Upper lobe of left lung (tissue), 4 donors: ENCODE data around the gene NLRP1.

Experiments used
- EP300 ChIP-seq, 4 donors: sonication (generic); formaldehyde crosslinking; IDR thresholded peaks; one replicate each; pipeline ENCODE4 v1.5.1; 2017; ENCODE audit warnings: antibody characterized with exemption in 4 of 4, control low read depth in 2 of 4
- POLR2A ChIP-seq, 4 donors: fragments of 450-650 bp; IDR thresholded peaks; one replicate each; pipeline ENCODE4 v1.5.1; 2016 to 2017; ENCODE audit warnings: antibody characterized with exemption in 4 of 4, mild to moderate bottlenecking in 2 of 4
- POLR2AphosphoS5 ChIP-seq, 2 donors: sonication (generic); formaldehyde crosslinking; IDR thresholded peaks; one replicate each; pipeline ENCODE4 v1.5.1; 2017; ENCODE audit warnings: antibody characterized with exemption in 2 of 2
- TF ChIP-seq, protein P1 (sequence below), 6 experiments: fragments of 450-650 bp in 4 of 6; fragments of 200-600 bp in 2 of 6; sonication (generic) in 2 of 6; IDR thresholded peaks; one replicate each; pipeline ENCODE4 v1.5.1; 2016 to 2019; ENCODE audit warnings: antibody characterized with exemption in 6 of 6

DNA sequence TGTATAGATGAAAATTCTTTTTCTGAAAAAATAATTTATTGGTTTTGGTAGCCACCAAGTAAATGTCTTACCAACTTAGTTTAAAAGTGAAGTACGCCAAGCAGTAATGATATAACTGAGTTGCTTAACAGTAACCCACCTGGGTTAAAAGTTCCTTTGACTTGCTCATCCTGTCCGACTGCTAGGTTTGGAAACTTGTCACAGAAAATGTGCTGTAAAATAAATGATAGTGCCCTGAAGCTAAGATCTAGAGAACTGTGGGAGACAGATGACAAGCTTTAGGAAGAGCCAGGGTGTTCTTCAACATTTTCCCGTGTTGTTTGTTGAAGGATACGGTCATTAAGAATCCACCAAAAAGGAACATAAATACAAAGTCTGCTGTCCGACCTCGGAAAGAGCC, 103.3 kb downstream of the NLRP1 start:
- TF ChIP-seq, protein P1, sequence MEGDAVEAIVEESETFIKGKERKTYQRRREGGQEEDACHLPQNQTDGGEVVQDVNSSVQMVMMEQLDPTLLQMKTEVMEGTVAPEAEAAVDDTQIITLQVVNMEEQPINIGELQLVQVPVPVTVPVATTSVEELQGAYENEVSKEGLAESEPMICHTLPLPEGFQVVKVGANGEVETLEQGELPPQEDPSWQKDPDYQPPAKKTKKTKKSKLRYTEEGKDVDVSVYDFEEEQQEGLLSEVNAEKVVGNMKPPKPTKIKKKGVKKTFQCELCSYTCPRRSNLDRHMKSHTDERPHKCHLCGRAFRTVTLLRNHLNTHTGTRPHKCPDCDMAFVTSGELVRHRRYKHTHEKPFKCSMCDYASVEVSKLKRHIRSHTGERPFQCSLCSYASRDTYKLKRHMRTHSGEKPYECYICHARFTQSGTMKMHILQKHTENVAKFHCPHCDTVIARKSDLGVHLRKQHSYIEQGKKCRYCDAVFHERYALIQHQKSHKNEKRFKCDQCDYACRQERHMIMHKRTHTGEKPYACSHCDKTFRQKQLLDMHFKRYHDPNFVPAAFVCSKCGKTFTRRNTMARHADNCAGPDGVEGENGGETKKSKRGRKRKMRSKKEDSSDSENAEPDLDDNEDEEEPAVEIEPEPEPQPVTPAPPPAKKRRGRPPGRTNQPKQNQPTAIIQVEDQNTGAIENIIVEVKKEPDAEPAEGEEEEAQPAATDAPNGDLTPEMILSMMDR (IDR thresholded peaks at IDR 0.05): no peak
- TF ChIP-seq POLR2A (IDR thresholded peaks at IDR 0.05) (no peak), POLR2AphosphoS5 (IDR thresholded peaks at IDR 0.05) (no peak), EP300 (IDR thresholded peaks at IDR 0.05) (no peak)
